GM21447 (cell line): ENCODE data around the gene MIA3.

Experiments used
- ATAC-seq: cut with Tn5 transposase; IDR thresholded peaks from one replicate; pipeline ENCODE4 v1.9.1; 2021; ENCODE audit not compliant: unreplicated experiment

Gene MIA3

DNA sequence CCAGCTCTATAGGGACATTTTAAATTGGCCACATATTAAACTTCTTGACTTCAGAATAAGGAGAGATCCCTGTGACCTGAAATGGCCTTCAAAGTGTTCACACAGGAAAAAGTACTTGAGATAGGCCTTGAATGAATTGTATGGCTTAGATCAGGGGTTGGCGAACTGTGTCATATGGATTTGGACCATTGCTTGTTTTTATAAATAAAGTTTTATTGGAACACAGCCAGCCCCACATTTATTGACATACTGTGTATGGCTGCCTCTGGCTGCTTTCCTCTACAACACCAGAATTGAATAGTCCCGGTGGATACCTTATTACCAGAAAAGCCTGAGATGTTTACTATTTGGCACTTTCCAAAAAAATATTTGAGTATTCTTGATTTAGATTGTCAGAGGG, 98.5 kb downstream of the MIA3 start:
- ATAC-seq, result no peak
